Globus pallidus (tissue), 1 donor: ENCODE measurements around the gene EEFSEC.
A peak's percentile ranks its signal among the peaks of the same experiment; 100 is the strongest.

ENCODE experiments used
- DNase-seq: peaks from one replicate; pipeline ENCODE4 v3.0.0-alpha.2; 2015; ENCODE audit warnings: low spot score

The EEFSEC gene

GRCh38 chr3:128271536-128272332 lies 118.5 kb downstream of the EEFSEC start:
- DNase-seq: no peak

GRCh38 chr3:128273109-128273840 lies 120.0 kb downstream of the EEFSEC start:
- no peak for DNase-seq

GRCh38 chr3:128273841-128274573 lies 120.7 kb downstream of the EEFSEC start:
- no peak for DNase-seq

- no peak for DNase-seq
Observed at GRCh38 chr3:128274837-128275236, 121.6 kb downstream of the EEFSEC start.

- DNase-seq: no peak
Observed at GRCh38 chr3:128275316-128276145, 122.2 kb downstream of the EEFSEC start.

GRCh38 chr3:128276146-128276435 lies 122.8 kb downstream of the EEFSEC start:
- no peak for DNase-seq

- DNase-seq: no peak
Observed at GRCh38 chr3:128276577-128277183, 123.4 kb downstream of the EEFSEC start.

- no peak for DNase-seq
Observed at GRCh38 chr3:128277378-128278069, 124.2 kb downstream of the EEFSEC start.

- no peak for DNase-seq
Observed at GRCh38 chr3:128278130-128278529, 124.8 kb downstream of the EEFSEC start.

- DNase-seq: peak; percentile 29
Observed at GRCh38 chr3:128278761-128279600, 125.7 kb downstream of the EEFSEC start.

- no peak for DNase-seq
Observed at GRCh38 chr3:128279601-128279880, 126.3 kb downstream of the EEFSEC start.

- no peak for DNase-seq
Observed at GRCh38 chr3:128280481-128281052, 127.3 kb downstream of the EEFSEC start.

- DNase-seq: no peak
Observed at GRCh38 chr3:128281056-128281455, 127.8 kb downstream of the EEFSEC start.

GRCh38 chr3:128281461-128282367 lies 128.4 kb downstream of the EEFSEC start:
- no peak for DNase-seq

- peak; percentile 30 for DNase-seq
Observed at GRCh38 chr3:128282380-128283196, 129.3 kb downstream of the EEFSEC start.

- DNase-seq: no peak
Observed at GRCh38 chr3:128283421-128283820, 130.1 kb downstream of the EEFSEC start.

GRCh38 chr3:128285042-128285966 lies 132.0 kb downstream of the EEFSEC start:
- DNase-seq: no peak
